ENCODE results near the gene OR5K2. TPM values are rescaled to one million over a fixed set of nuclear protein-coding genes. Genes with fewer than 3 reads are reported as not detected.

The OR5K2 gene
- total RNA-seq: not detected in 3 replicates
- long read RNA-seq: 0 reads

DNA sequence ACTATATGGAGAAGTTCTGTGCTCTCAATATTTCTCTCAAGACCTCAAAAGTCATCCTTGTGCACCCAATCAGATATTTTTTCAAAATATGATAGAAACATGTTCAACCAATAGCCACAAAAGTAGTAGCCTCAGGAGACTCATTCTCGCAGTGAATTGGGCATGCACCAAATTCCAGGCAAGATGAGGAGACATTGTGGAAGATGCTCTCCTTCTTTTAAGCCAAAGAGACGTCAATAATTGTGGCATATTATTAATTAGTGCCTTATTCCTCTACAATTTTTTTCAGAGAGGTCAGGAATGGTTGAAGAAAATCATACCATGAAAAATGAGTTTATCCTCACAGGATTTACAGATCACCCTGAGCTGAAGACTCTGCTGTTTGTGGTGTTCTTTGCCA, at the start of gene OR5K2:
Gene OR5K2, plus strand, starts transcription at position 301 of the 400 bp plus-strand sequence. Its CDS starts 0 bp downstream, at position 301.
- Mint-ChIP-seq H3K9me3 (ENCODE audit: low read depth) (no peaks in the 10 kb centered on the region), H3K36me3 (ENCODE audit: low read depth) (no peaks in the 10 kb centered on the region), H3K27ac (ENCODE audit: unreplicated experiment) (no peak within 1 kb of the TSS), H3K4me1 (ENCODE audit: low read depth) (no peaks in the 10 kb centered on the region), H3K27me3 (ENCODE audit: low read depth) (peaks cover 34% of the 10 kb centered on the region), H3K4me3 (ENCODE audit: unreplicated experiment) (no peak within 1 kb of the TSS)
- DNase-seq (ENCODE audit: low spot score): no peak
- TF ChIP-seq, protein P1, sequence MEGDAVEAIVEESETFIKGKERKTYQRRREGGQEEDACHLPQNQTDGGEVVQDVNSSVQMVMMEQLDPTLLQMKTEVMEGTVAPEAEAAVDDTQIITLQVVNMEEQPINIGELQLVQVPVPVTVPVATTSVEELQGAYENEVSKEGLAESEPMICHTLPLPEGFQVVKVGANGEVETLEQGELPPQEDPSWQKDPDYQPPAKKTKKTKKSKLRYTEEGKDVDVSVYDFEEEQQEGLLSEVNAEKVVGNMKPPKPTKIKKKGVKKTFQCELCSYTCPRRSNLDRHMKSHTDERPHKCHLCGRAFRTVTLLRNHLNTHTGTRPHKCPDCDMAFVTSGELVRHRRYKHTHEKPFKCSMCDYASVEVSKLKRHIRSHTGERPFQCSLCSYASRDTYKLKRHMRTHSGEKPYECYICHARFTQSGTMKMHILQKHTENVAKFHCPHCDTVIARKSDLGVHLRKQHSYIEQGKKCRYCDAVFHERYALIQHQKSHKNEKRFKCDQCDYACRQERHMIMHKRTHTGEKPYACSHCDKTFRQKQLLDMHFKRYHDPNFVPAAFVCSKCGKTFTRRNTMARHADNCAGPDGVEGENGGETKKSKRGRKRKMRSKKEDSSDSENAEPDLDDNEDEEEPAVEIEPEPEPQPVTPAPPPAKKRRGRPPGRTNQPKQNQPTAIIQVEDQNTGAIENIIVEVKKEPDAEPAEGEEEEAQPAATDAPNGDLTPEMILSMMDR (IDR thresholded peaks at IDR 0.05): no peak

DNA sequence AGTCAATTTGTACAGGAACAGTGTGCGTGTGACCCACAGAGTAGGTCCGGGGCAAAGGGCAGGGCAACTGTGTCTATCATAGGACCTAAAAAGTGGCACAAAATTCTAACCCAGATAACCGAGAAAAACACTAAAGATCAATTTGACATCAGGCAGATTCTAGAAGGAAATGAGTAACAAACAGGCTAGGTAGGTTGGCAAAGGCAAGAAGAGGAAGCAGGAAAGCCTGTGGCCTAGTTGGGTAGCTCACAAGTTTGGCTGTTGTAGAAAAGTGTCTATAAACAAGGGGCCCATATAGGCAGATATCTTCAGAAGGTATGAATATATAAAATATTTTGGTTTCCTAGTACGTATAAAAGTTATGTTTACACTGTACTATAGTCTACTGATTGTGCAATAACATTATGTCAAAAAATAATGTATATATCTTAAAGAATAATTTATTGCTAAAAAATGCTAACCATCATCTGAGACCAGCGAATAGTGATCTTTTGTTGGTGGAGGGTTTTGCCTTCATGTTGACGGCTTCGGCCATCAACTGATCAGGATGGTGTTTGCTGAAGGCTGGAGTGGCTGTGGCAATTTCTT, 47.8 kb upstream of the OR5K2 start:
- Mint-ChIP-seq H3K4me3 (ENCODE audit: unreplicated experiment) (no peak overlapping the region), H3K4me1 (ENCODE audit: low read depth) (no peaks in the 10 kb centered on the region), H3K27me3 (ENCODE audit: low read depth) (peaks cover 12% of the 10 kb centered on the region), H3K36me3 (ENCODE audit: low read depth) (no peaks in the 10 kb centered on the region), H3K27ac (ENCODE audit: unreplicated experiment) (no peak overlapping the region), H3K9me3 (ENCODE audit: low read depth) (no peaks in the 10 kb centered on the region)
- no peak for DNase-seq (ENCODE audit: low spot score)
- TF ChIP-seq, protein P1 (IDR thresholded peaks at IDR 0.05): no peak

DNA sequence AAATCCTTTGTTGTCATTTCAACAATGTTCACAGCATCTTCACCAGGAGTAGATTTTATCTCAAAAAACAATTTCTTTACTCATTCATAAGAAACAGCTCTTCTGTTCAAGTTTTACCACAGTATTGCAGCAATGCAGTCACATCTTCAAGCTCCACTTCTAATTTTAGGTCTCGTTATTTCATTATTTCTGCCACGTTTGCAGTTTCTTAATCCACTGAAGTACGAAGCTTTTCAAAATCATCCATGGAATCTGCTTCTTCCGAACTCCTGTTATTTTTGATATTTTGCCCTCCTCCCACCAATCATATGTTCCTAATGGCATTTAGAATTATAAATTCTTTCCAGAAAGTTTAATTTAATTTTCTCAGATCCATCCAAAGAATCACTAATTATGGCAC, 47.1 kb upstream of the OR5K2 start:
- TF ChIP-seq, protein P1 (IDR thresholded peaks at IDR 0.05): no peak
- Mint-ChIP-seq H3K4me3 (ENCODE audit: unreplicated experiment) (no peak overlapping the region), H3K27ac (ENCODE audit: unreplicated experiment) (no peak overlapping the region), H3K27me3 (ENCODE audit: low read depth) (peaks cover 12% of the 10 kb centered on the region), H3K9me3 (ENCODE audit: low read depth) (no peaks in the 10 kb centered on the region), H3K36me3 (ENCODE audit: low read depth) (no peaks in the 10 kb centered on the region), H3K4me1 (ENCODE audit: low read depth) (no peaks in the 10 kb centered on the region)
- no peak for DNase-seq (ENCODE audit: low spot score)

DNA sequence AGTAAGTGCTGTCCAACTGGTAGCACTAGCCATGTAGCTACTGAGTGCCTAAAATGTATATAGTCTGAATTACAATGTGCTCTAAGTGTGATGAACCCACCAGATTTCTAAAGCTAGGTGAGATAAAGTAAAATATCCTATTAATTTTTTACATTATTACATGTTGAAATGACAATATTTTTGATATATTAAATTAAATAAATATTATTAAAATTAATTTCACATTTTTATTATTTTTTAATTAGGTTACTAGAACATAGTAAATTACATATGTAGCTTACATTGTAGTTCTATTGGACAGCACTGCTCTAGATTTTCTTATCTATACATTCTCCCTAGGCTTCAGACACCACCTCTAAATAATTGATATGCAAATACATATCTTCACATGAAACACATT, 43.7 kb upstream of the OR5K2 start:
- no peak for DNase-seq (ENCODE audit: low spot score)
- Mint-ChIP-seq H3K9me3 (ENCODE audit: low read depth) (peaks cover 3% of the 10 kb centered on the region), H3K27me3 (ENCODE audit: low read depth) (peaks cover 10% of the 10 kb centered on the region), H3K4me1 (ENCODE audit: low read depth) (no peaks in the 10 kb centered on the region), H3K36me3 (ENCODE audit: low read depth) (no peaks in the 10 kb centered on the region), H3K27ac (ENCODE audit: unreplicated experiment) (no peak overlapping the region), H3K4me3 (ENCODE audit: unreplicated experiment) (no peak overlapping the region)
- TF ChIP-seq, protein P1 (IDR thresholded peaks at IDR 0.05): no peak

DNA sequence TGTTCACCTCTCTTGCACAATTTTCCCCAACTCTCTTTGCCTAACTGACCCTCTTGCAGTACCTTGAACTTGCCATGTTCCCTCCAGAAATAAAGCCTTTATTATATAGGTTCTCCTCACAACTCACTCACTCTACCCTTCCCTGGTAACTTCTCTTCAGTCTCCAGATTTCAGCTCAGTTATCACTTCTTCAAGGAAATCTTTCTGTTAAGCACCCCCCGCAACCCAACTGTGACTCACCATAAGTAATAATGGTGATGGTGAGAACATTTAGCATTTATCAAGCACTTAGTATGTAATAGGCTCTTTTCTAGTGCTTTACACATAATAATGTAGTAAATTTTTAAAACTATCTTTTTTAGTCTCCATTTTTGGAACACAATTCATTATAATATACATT, 42.6 kb upstream of the OR5K2 start:
- H3K27me3 Mint-ChIP-seq (ENCODE audit: low read depth): peaks cover 17% of the 10 kb centered on the region
- peaks cover 4% of the 10 kb centered on the region for H3K9me3 Mint-ChIP-seq (ENCODE audit: low read depth)
- TF ChIP-seq, protein P1 (IDR thresholded peaks at IDR 0.05): no peak
- H3K4me3 Mint-ChIP-seq (ENCODE audit: unreplicated experiment): no peak overlapping the region
- no peak for DNase-seq (ENCODE audit: low spot score)
- no peaks in the 10 kb centered on the region for H3K36me3 Mint-ChIP-seq (ENCODE audit: low read depth)
- no peak overlapping the region for H3K27ac Mint-ChIP-seq (ENCODE audit: unreplicated experiment)
- no peaks in the 10 kb centered on the region for H3K4me1 Mint-ChIP-seq (ENCODE audit: low read depth)

Measured in chondrocyte (in vitro differentiated cells).